HepG2 (cell line): ENCODE measurements around the gene CPED1. TPM values are rescaled to one million over a fixed set of nuclear protein-coding genes. Genes with fewer than 3 reads are reported as not detected.
A peak's percentile ranks its signal among the peaks of the same experiment; 100 is the strongest.

Experiments
- ATF4 ChIP-seq, 2 experiments: fragments of 450-650 bp in 1 of 2; sonication (generic) in 1 of 2; formaldehyde crosslinking; IDR thresholded peaks; 2 replicates each; pipeline versions ENCODE4 v1.5.0 to v1.8.0; 2020 to 2022; ENCODE audit warnings: mild to moderate bottlenecking in 1 of 2, missing genetic modification reagents in 1 of 2
- ATF7 ChIP-seq, 2 experiments: fragments of 450-650 bp in 1 of 2; sonication (generic) in 1 of 2; formaldehyde crosslinking in 1 of 2; IDR thresholded peaks; 2 replicates each; pipeline versions ENCODE4 v1.4.0 to v1.6.1; 2016 to 2020; ENCODE audit warnings: antibody characterized with exemption in 1 of 2, mild to moderate bottlenecking in 1 of 2, missing genetic modification reagents in 1 of 2
- CAMTA2 ChIP-seq: sonication (generic); formaldehyde crosslinking; IDR thresholded peaks from 2 replicates; pipeline ENCODE4 v1.4.0; 2020; ENCODE audit warnings: mild to moderate bottlenecking, missing genetic modification reagents, borderline replicate concordance
- CEBPG ChIP-seq: IDR thresholded peaks from 2 replicates; pipeline ENCODE4 v1.6.1; 2016
- CTCF ChIP-seq: sonication (generic); formaldehyde crosslinking; IDR thresholded peaks from 2 replicates; pipeline ENCODE4 v1.5.0; 2020; ENCODE audit warnings: mild to moderate bottlenecking, missing genetic modification reagents, moderate library complexity
- GABPB1 ChIP-seq: IDR thresholded peaks from 2 replicates; pipeline ENCODE4 v1.6.1; 2016; ENCODE audit warnings: mild to moderate bottlenecking, missing genetic modification reagents, moderate library complexity, missing compliant biosample characterization
- LCORL ChIP-seq, 2 experiments: fragments of 450-650 bp in 1 of 2; sonication (generic) in 1 of 2; formaldehyde crosslinking in 1 of 2; IDR thresholded peaks; 2 replicates each; pipeline versions ENCODE4 v1.5.0 to v1.6.1; 2017 to 2020; ENCODE audit warnings: antibody characterized with exemption in 1 of 2, missing genetic modification reagents in 1 of 2
- RBM39 ChIP-seq: fragments of 200-400 bp; formaldehyde crosslinking; IDR thresholded peaks from one replicate; pipeline ENCODE4 v1.6.1; 2018; ENCODE audit warnings: antibody characterized with exemption, mild to moderate bottlenecking, low read depth, low read length; ENCODE audit not compliant: poor library complexity, severe bottlenecking
- RXRA ChIP-seq: sonication (generic); formaldehyde crosslinking; IDR thresholded peaks from 2 replicates; pipeline ENCODE4 v1.5.1; 2020; ENCODE audit warnings: missing genetic modification reagents
- SKI ChIP-seq: fragments of 450-650 bp; IDR thresholded peaks from one replicate; pipeline ENCODE4 v1.6.1; 2018; ENCODE audit warnings: mild to moderate bottlenecking; ENCODE audit not compliant: partially characterized antibody
- SP5 ChIP-seq: IDR thresholded peaks from 2 replicates; pipeline ENCODE4 v1.6.1; 2016; ENCODE audit warnings: low read depth, borderline replicate concordance
- TCF12 ChIP-seq, 2 experiments: fragments of 450-650 bp in 1 of 2; sonication (generic) in 1 of 2; formaldehyde crosslinking in 1 of 2; IDR thresholded peaks; 2 replicates each; pipeline versions ENCODE4 v1.6.1 to v1.8.0; 2017 to 2022; ENCODE audit warnings: antibody characterized with exemption in 1 of 2, mild to moderate bottlenecking in 1 of 2, missing genetic modification reagents in 1 of 2, moderate library complexity in 1 of 2
- ZBTB14 ChIP-seq: sonication (generic); formaldehyde crosslinking; IDR thresholded peaks from 2 replicates; pipeline ENCODE4 v1.4.0; 2020; ENCODE audit warnings: missing genetic modification reagents
- ZGPAT ChIP-seq: IDR thresholded peaks from 2 replicates; pipeline ENCODE4 v1.6.1; 2016; ENCODE audit warnings: mild to moderate bottlenecking
- ZNF17 ChIP-seq: sonication (generic); formaldehyde crosslinking; IDR thresholded peaks from 2 replicates; pipeline ENCODE4 v1.5.0; 2020; ENCODE audit warnings: mild to moderate bottlenecking, missing genetic modification reagents
- ZNF503 ChIP-seq: sonication (generic); formaldehyde crosslinking; IDR thresholded peaks from 2 replicates; pipeline ENCODE4 v1.4.0; 2020; ENCODE audit warnings: missing genetic modification reagents
- polyA plus RNA-seq, 8 experiments: library from polyadenylated mRNA; depleted of rRNA in 3 of 8; stranded (reverse) in 7 of 8; unstranded in 1 of 8; fragments of >200 nt; fragmentation: Illumina TruSeq in 4 of 8; extraction: Trizol in 4 of 8; gene quantifications; 2 replicates each; pipeline versions ENCODE4 v1.2.1 to v1.2.3, GENCODE V29; 2011 to 2016; ENCODE audit warnings: low read depth in 4 of 8, missing spikeins in 1 of 8, mixed read lengths in 1 of 8; ENCODE audit not compliant: insufficient read depth in 1 of 8
- total RNA-seq, 5 experiments: library from RNA; depleted of rRNA; stranded (reverse); fragments of >200 nt; fragmentation: Illumina TruSeq; extraction: Trizol; gene quantifications; 2 replicates each; pipeline ENCODE4 v1.2.3, GENCODE V29; 2016; ENCODE audit warnings: low read depth in 1 of 5

CPED1 gene
- total and polyA plus RNA-seq, 2 of the 13 experiments (the other 11 are each of a cell fraction or from before 2014, with no cell fraction given), result 11.5 to 27.0 TPM

- peak; percentile 39 for TF ChIP-seq RBM39
- no peak for TF ChIP-seq ZNF503
- 0 out of 2 replicates have a peak, but pooled peaks have one; percentile 8 for TF ChIP-seq CEBPG
- 0 out of 2 replicates have a peak, but pooled peaks have one; percentile 10 for TF ChIP-seq CTCF
- peak; percentile 51; the same call in 1 of the 2 replicates for TF ChIP-seq ZGPAT (CRISPR knock-in tag)
- no peak for TF ChIP-seq LCORL (IDR thresholded peaks at IDR 0.05)
- TF ChIP-seq LCORL (CRISPR knock-in tag; IDR thresholded peaks at IDR 0.05), result peak; percentile 21; the same call in 1 of the 2 replicates
- TF ChIP-seq TCF12 (IDR thresholded peaks at IDR 0.05), result no peak
- no peak for TF ChIP-seq TCF12 (CRISPR knock-in tag; IDR thresholded peaks at IDR 0.05)
- peak; percentile 30; the same call in 1 of the 2 replicates for TF ChIP-seq GABPB1 (CRISPR knock-in tag)
- TF ChIP-seq ATF7 (IDR thresholded peaks at IDR 0.05), result no peak
- no peak for TF ChIP-seq ATF7 (CRISPR knock-in tag; IDR thresholded peaks at IDR 0.05)
- TF ChIP-seq RXRA, result 0 out of 2 replicates have a peak, but pooled peaks have one; percentile 20
- TF ChIP-seq ZBTB14 (CRISPR knock-in tag), result peak; percentile 85
- peak; percentile 66 for TF ChIP-seq SKI
- TF ChIP-seq CAMTA2 (CRISPR knock-in tag), result no peak
- TF ChIP-seq ZNF17 (CRISPR knock-in tag), result no peak
- TF ChIP-seq SP5, result peak; percentile 33; the same call in 1 of the 2 replicates
- TF ChIP-seq ATF4 (CRISPR knock-in tag; IDR thresholded peaks at IDR 0.05), result 0 out of 4 replicates have a peak, but pooled peaks of 1 of the 2 experiments have one; percentile 21
These were observed at the start of gene CPED1 (continued) for GRCh38 chr7:120988591-120989256.
